Smooth muscle cell (in vitro differentiated cells): ENCODE data around the gene PTPRCAP. TPM values are rescaled to one million over a fixed set of nuclear protein-coding genes. Genes with fewer than 3 reads are reported as not detected.
A peak's percentile ranks its signal among the peaks of the same experiment; 100 is the strongest.

ENCODE experiments used
- DNase-seq: peaks from one replicate; lab custom pipeline; 2025; ENCODE audit not compliant: unreplicated experiment; lab: John Stamatoyannopoulos, UW
- H2AFZ ChIP-seq: fragments of 200-600 bp; sonication (generic); 2 replicates; pipeline ENCODE4 v1.6.0; 2016; ENCODE audit warnings: antibody characterized with exemption, low read depth, mild to moderate bottlenecking
- H3F3A ChIP-seq: fragments of 200-600 bp; sonication (generic); 2 replicates; pipeline ENCODE4 v1.6.0; 2017; ENCODE audit warnings: antibody characterized with exemption, low read depth
- H3K27ac ChIP-seq: fragments of 200-600 bp; sonication (generic); 2 replicates; pipeline ENCODE4 v1.5.1; 2016; ENCODE audit warnings: low read depth, mild to moderate bottlenecking
- H3K27me3 ChIP-seq: fragments of 200-600 bp; sonication (generic); 2 replicates; pipeline ENCODE4 v1.6.1; 2016; ENCODE audit warnings: low read depth, mild to moderate bottlenecking
- H3K36me3 ChIP-seq: fragments of 200-600 bp; sonication (generic); 2 replicates; pipeline ENCODE4 v1.5.1; 2016; ENCODE audit warnings: low read depth
- H3K4me1 ChIP-seq: fragments of 200-600 bp; sonication (generic); 2 replicates; pipeline ENCODE4 v1.5.1; 2016; ENCODE audit warnings: low read depth
- H3K4me2 ChIP-seq: fragments of 200-600 bp; sonication (generic); 2 replicates; pipeline ENCODE4 v1.6.0; 2016; ENCODE audit warnings: mild to moderate bottlenecking
- H3K4me3 ChIP-seq: fragments of 200-600 bp; sonication (generic); 2 replicates; pipeline ENCODE4 v1.5.1; 2016; ENCODE audit warnings: mild to moderate bottlenecking
- H3K79me2 ChIP-seq: fragments of 200-600 bp; sonication (generic); 2 replicates; pipeline ENCODE4 v1.6.0; 2016; ENCODE audit warnings: low read depth, mild to moderate bottlenecking
- H3K9ac ChIP-seq: fragments of 200-600 bp; sonication (generic); 2 replicates; pipeline ENCODE4 v1.6.0; 2016; ENCODE audit warnings: low read depth
- H3K9me3 ChIP-seq: fragments of 200-600 bp; sonication (generic); replicated peaks from 2 replicates; pipeline ENCODE4 v1.5.1; 2016; ENCODE audit warnings: low read depth
- H4K20me1 ChIP-seq: fragments of 200-600 bp; sonication (generic); 2 replicates; pipeline ENCODE4 v1.6.0; 2016; ENCODE audit warnings: low read depth
- CTCF ChIP-seq: fragments of 200-600 bp; sonication (generic); IDR thresholded peaks from 2 replicates; pipeline ENCODE4 v1.5.1; 2017; ENCODE audit warnings: borderline replicate concordance, mild to moderate bottlenecking, antibody characterized with exemption; ENCODE audit not compliant: insufficient read depth, poor library complexity, severe bottlenecking
- WGBS: methylation state at CpG from one replicate; pipeline ENCODE4 v1.1.7; 2016; ENCODE audit warnings: low lambda C conversion rate; 5-methylcytosine and 5-hydroxymethylcytosine counted together
- polyA plus RNA-seq: library from polyadenylated mRNA; unstranded; fragments of >200 nt; fragmentation: Nextera tagmentation; extraction: Ambion mirVana; gene quantifications from 2 replicates; pipeline ENCODE4 v1.2.1, GENCODE V29; 2016
- total RNA-seq: library from RNA; depleted of rRNA; stranded (reverse); fragments of >200 nt; gene quantifications from 2 replicates; pipeline ENCODE4 v1.2.3, GENCODE V29; 2014

PTPRCAP gene
- total and polyA plus RNA-seq, 2 experiments from 2014 or later: 1.1 TPM; not detected in 1

- H3K27me3 ChIP-seq: no peaks in the 10 kb centered on the region
- no peak overlapping the region for H3K27ac ChIP-seq
- no peak overlapping the region for H3K9ac ChIP-seq
- H3K9me3 ChIP-seq: no peaks in the 10 kb centered on the region
- H4K20me1 ChIP-seq: no peaks in the 10 kb centered on the region
- no peak for TF ChIP-seq CTCF
- WGBS: 84% methylated on average over 7 of the region's 7 CpGs
- H3F3A ChIP-seq: no peaks in the 10 kb centered on the region
- no peak for DNase-seq
- H3K36me3 ChIP-seq: no peaks in the 10 kb centered on the region
- no peak overlapping the region for H2AFZ ChIP-seq
- no peak overlapping the region for H3K4me2 ChIP-seq
- H3K4me3 ChIP-seq: no peak overlapping the region
- H3K4me1 ChIP-seq: peaks cover 4% of the 10 kb centered on the region
- no peaks in the 10 kb centered on the region for H3K79me2 ChIP-seq
These were observed 35.4 kb upstream of the PTPRCAP start for GRCh38 chr11:67472882-67473281.

GRCh38 chr11:67470337-67471002, 33.0 kb upstream of the PTPRCAP start:
- DNase-seq: no peak
- TF ChIP-seq CTCF: no peak
- no peak overlapping the region for H3K4me3 ChIP-seq
- no peaks in the 10 kb centered on the region for H3K36me3 ChIP-seq
- no peaks in the 10 kb centered on the region for H4K20me1 ChIP-seq
- H3K9me3 ChIP-seq: no peaks in the 10 kb centered on the region
- no peak overlapping the region for H3K4me2 ChIP-seq
- WGBS: 91% methylated on average over 8 of the region's 8 CpGs
- no peak overlapping the region for H2AFZ ChIP-seq
- no peak overlapping the region for H3K9ac ChIP-seq
- H3K27ac ChIP-seq: no peak overlapping the region
- no peaks in the 10 kb centered on the region for H3F3A ChIP-seq
- H3K79me2 ChIP-seq: peaks cover 4% of the 10 kb centered on the region
- no peaks in the 10 kb centered on the region for H3K27me3 ChIP-seq
- H3K4me1 ChIP-seq: peaks cover 4% of the 10 kb centered on the region

- H3F3A ChIP-seq: no peaks in the 10 kb centered on the region
- H3K9ac ChIP-seq: peak overlapping the region; percentile 89
- no peaks in the 10 kb centered on the region for H3K9me3 ChIP-seq
- H3K79me2 ChIP-seq: peaks cover 4% of the 10 kb centered on the region
- WGBS: 39% methylated on average over 9 of the region's 9 CpGs
- H4K20me1 ChIP-seq: no peaks in the 10 kb centered on the region
- peaks cover 4% of the 10 kb centered on the region for H3K4me1 ChIP-seq
- DNase-seq: no peak
- no peak for TF ChIP-seq CTCF
- H3K4me3 ChIP-seq: peak overlapping the region; percentile 78
- H3K4me2 ChIP-seq: peak overlapping the region; percentile 97
- peak overlapping the region; percentile 74 for H3K27ac ChIP-seq
- no peaks in the 10 kb centered on the region for H3K27me3 ChIP-seq
- H2AFZ ChIP-seq: peak overlapping the region; percentile 96
- no peaks in the 10 kb centered on the region for H3K36me3 ChIP-seq
These were observed 32.0 kb upstream of the PTPRCAP start for GRCh38 chr11:67469508-67469811.
